Transverse colon (tissue), 4 donors: ENCODE data around the gene OCSTAMP.

ENCODE experiments used
- CTCF ChIP-seq, 5 experiments: fragments of 200-600 bp in 3 of 5; fragments of 450-650 bp in 2 of 5; sonication (generic) in 3 of 5; IDR thresholded peaks; 1 replicate in 2 of 5; 2 replicates in 3 of 5; pipeline ENCODE4 v1.5.1; 2016 to 2017; ENCODE audit warnings: antibody characterized with exemption in 5 of 5, inconsistent platforms in 3 of 5, mild to moderate bottlenecking in 2 of 5, moderate library complexity in 1 of 5
- POLR2A ChIP-seq: fragments of 450-650 bp; IDR thresholded peaks from one replicate; pipeline ENCODE4 v1.6.1; 2016; ENCODE audit warnings: antibody characterized with exemption, mild to moderate bottlenecking, moderate library complexity
- POLR2AphosphoS5 ChIP-seq, 3 donors: sonication (generic); formaldehyde crosslinking; IDR thresholded peaks; one replicate each; pipeline ENCODE4 v1.6.1; 2016; ENCODE audit warnings: antibody characterized with exemption in 3 of 3

GRCh38 chr20:46563170-46563859 is 12.9 kb upstream of the OCSTAMP start:
- TF ChIP-seq CTCF (IDR thresholded peaks at IDR 0.05) (no peak), POLR2A (no peak), POLR2AphosphoS5 (IDR thresholded peaks at IDR 0.05) (no peak)
